Renal pelvis (tissue), 4 donors: ENCODE data around the gene ZNF581. TPM values are rescaled to one million over a fixed set of nuclear protein-coding genes. Genes with fewer than 3 reads are reported as not detected.

Source experiments
- DNase-seq: peaks from one replicate; pipeline ENCODE4 v3.0.0-alpha.2; 2013
- polyA plus RNA-seq, 3 donors: library from polyadenylated mRNA; unstranded; fragments of 120-200 nt; gene quantifications; one replicate each; pipeline ENCODE4 v1.2.1, GENCODE V29; 2013; ENCODE audit not compliant: insufficient read length in 3 of 3

Gene ZNF581
- polyA plus RNA-seq, 3 donors, result 28.3 to 35.1 (median 32.8) TPM

DNA sequence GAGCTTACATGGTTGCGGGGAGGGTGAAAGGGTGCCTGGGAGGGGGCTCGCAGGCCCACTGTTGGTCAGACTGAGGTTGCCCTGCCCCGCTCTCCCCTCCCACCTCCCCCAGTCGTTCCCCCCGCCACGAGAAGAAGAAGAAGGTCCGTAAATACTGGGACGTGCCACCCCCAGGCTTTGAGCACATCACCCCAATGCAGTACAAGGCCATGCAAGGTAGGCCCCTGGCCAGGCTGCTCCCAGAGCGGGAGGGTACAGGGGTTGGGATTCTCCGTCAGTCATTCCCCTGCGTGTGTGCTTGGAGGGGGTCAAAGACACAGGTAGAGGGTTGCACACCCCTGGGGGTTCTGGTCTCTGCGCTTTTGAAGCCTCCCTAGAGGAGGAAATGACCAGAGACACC, 17.0 kb downstream of the ZNF581 start:
- no peak for DNase-seq

DNA sequence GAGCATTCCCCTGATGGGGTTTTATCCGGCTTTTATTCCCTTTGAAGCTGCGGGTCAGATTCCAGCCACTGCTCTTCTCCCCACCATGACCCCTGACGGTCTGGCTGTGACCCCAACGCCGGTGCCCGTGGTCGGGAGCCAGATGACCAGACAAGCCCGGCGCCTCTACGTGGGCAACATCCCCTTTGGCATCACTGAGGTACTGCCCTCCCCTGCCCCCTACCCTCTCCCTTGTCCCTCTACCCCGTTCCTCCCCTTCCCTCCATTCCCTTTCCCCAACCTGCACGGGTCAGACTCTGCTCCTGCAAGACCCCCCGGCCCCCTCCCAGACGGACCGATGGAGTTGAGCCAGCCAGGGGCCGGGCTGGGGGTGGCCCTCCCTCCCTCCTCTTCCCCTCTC, 17.5 kb downstream of the ZNF581 start:
- no peak for DNase-seq

DNA sequence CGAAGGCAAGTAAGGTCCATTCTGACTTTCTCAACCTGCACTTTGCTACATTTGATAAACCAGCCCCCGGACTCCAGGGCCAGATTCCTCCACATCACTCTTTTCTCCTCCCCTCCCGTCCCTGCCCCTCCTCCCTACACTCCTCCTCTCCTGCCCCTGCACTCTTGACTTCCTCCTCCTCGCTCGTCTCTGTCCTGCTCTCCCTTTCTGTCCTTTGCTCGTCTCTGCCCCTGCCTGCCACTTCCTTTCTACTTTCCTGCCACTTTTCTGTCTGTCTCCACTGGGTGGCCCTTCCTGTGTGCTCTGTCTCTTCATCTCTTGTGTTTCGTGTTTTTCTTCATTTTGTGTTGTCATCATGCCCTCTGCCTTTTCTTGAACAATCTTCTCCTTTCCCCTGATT, 18.4 kb downstream of the ZNF581 start:
- DNase-seq, result no peak

DNA sequence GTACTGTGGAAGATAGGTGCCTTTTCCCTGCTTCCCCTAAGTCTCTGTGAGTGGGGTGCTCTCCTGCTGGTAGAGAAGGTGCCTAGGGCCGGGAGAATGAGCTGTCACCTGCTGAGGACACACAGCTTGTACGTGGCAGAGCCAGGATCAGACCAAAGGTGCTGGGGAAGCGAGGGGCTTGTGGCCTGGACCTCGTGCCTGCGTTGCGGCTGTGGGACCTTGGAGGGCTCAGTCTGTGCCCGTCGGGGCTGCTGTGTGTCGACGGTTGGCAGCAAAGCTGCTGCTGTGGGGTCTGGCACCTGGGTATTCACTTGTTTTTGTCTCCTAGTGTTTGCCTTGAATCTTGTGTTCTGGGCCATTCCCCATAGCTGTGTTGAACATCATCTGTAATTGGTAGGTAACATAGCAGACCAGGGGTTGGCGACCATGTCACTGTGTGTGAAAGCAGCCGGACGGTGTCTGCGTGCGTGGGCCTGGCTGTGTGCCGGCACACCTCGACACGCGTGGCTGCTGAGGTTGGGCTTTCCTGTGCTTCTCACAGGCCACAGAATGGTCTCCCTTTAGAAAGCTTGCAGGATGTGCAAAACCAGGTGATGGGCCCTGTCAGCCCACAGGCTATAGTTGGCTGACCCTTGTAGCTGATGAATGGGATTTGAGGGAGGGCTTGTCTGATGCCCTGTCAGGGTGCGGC, 20.5 kb downstream of the ZNF581 start:
- no peak for DNase-seq

DNA sequence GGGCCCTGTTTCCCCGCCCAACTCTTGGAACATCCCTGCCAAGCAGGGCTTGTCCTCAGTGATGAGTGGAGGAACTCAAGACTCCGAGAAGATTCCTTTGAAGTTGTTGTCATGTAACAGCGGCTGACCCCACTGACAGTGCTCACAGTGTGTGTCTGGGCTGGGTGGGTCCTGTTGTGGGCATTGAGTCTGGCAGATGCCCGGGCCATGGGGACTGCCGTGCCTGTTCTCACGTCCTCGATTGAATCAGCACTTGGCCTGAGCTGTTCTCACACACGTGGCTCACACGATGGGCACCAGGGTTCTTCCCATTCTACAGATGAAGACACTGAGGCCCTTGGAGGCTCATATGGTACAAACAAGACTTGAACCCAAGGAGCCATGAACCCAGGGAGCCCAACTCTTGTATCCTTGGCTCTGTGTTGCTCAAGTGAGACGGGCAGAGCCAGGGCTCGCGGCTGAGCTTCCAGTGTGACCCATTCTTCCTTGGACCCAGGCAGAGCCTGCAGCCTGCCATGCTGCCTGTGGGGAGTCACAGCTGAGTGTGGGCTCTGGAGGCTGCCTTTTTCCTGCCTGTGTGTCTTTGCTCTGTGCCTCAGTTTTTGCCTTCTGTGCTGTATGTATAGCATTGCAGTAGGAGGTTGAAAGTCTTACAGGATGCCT, 23.0 kb downstream of the ZNF581 start:
- DNase-seq, result no peak

DNA sequence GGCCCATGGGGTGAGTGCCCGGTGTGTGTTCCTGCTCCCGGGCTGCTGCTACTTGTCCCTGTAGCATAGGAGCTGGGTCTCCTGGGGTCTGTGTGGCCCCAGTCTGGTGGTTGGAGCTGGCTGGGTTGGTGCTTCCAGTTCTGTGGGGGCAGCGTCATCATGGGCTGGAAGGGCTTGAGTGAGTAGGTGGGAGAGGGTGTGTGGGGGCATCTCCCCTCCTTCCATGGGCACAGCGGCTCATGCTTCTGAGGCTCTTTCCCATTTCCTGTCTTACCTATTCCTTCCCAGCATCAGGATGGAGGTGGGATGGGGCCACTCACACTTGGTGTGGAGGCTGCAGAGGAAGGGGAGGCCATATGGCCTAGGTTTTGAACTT, 23.5 kb downstream of the ZNF581 start:
- no peak for DNase-seq

DNA sequence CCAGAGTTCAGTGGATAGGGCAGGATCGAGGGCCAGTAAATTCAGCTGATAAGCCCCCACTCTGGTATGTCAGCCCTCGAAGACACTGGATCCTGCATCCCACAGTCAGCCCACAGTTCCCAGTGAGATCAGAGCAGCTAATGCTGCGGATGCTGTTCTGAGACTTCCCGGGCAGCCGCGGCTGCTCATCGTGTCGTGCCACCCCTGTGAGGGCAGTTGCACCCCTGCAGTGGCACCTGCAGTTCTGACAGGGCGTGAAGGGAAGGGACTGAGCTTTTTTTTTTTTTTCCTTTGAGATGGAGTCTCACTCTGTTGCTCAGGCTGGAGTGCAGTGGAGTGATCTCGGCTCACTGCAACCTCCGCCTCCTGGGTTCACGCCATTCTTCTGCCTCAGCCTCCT, 24.1 kb downstream of the ZNF581 start:
- DNase-seq, result no peak

DNA sequence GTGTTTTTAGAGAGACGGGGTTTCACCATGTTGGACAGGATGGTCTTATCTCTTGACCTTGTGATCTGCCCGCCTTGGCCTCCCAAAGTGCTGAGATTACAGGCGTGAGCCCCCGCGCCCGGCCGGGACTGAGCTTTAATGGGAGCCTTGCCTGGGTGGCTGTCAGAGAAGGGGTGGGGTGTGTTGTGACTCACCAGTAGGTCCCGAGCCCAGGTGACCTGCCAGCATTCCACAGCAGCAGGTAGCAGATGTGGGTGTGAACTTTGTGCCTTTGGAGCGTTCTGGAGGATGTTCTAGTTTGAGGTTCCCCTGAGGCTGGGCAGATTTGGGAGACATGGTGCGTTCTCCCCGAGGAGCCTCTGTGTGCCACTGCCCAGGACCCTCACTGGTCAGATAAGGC, 24.5 kb downstream of the ZNF581 start:
- no peak for DNase-seq

DNA sequence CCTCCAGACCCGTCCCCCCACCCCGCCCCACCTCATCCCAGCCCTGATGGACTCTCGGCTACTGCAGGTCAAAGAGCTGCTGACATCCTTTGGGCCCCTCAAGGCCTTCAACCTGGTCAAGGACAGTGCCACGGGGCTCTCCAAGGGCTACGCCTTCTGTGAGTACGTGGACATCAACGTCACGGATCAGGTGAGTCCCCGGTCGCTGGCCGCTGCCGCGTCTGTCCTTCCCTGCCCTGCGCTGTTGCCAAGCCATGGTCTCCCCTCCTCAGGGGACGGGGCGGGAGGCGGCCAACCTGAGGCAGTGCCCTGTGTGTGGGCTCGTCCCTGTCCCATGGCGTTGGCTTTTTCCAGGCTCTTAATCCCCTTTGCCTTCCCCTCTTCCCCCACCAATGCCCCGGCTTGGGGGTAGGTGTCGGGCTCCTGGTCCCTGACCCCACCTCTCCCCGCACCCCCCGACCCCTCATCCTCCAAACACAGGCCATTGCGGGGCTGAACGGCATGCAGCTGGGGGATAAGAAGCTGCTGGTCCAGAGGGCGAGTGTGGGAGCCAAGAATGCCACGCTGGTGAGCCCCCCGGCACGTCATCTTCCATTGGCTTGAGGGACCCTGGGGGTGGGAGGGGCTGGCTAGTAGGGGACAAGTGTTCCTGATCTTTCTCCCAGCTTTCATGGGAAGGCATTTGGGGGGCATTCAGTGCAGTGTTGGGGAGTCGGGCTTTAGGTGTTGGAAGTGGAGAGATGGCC, 25.3 kb downstream of the ZNF581 start:
- DNase-seq, result no peak

DNA sequence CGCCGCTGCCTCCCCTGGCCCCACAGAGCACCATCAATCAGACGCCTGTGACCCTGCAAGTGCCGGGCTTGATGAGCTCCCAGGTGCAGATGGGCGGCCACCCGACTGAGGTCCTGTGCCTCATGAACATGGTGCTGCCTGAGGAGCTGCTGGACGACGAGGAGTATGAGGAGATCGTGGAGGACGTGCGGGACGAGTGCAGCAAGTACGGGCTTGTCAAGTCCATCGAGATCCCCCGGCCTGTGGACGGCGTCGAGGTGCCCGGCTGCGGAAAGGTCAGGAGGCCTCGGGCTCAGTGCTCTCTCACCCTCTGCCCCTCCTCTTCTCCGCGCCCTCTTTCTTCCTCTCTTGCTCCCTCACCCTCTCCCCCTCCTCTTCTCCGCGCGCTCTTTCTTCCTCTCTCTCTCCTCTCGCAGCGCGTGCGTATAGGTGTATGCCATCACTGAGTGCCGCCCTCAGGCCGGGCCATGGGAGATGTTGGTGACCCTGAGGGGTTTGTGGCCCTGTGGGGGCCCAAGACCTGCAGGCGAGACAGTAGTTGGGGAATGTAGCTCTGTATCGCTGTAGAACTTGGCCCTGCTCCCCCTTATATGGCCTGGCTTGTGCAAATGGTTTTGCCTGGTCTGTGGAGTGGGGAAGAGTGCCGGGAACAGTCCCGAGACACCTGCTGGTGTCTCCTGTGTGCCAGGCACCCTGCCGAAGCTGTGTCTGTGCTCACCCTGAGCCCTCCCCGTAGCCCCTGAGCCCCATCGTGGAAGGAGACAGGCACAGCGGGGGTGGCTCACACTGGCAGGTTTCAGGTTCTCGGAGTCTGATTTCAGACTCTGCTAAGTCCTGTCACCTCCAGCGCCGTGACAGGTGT, 26.2 kb downstream of the ZNF581 start:
- no peak for DNase-seq

DNA sequence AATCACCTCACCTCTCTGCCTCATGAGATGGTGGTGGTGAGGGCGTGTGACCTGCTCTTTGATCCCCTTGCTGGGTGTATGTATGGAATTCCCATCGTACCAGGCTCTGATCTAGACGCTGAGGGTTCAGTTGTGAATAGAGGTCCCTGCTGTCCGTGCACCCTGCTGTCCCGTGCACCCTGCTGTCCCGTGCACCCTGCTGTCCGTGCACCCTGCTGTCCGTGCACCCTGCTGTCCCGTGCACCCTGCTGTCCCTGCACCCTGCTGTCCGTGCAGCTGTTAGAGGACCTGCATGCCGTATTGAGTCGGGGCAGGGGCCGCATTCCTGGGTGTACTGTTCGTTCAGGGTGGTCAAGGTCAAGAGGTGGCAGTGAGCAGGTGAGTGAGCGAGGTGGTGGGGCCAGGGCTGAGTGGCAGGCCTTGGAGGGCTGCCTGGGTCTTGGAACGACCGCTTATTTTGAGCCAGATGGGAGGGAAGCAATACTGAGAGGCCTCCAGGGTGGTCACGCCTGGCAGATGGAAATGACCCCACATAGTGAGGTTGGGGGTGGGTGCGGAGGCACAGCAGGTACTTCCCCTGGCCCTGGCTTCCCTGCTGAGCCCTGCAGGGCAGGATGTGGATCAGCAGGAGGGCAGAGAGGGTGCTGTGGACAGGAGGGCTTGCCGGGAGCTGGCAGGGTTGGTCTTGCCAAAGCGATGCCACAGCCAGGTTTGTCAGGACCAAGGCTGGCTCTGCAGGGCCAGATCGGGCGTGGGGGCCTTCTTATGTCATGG, 27.0 kb downstream of the ZNF581 start:
- DNase-seq, result no peak

DNA sequence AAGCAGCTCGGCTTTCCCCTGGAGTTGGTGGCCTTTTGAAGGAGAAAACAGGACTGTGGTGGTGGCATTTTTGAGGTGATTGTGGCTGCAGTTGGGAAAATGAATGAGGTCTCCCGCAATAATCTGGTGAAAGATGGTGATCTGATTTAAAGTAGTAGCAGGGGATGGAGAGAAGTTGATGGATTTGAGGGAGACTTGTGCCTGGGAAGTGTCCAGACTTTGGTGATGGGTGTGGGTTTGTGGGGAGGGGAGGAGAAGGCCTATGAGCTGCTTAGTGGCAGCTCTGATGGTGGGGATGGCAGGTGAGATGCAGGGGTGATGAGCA, 27.6 kb downstream of the ZNF581 start:
- no peak for DNase-seq

DNA sequence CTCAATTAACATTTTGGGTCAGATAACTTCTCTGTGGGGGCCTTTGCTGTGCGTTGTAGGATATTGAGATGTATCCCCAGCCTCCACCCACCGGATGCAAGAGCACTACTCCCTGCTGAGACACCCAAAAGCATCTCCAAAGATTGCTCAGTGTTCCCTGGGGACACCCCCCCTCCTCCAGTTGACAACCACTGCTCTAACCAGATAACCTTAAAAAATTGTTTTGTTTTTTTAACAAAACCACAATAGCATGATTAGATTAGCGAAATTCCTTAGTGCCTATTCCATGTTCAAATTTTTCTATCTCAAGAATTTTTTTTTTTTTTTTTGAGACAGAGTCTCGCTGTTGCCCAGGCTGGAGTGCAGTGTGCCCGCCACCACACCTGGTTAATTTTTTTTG, 29.0 kb downstream of the ZNF581 start:
- no peak for DNase-seq

DNA sequence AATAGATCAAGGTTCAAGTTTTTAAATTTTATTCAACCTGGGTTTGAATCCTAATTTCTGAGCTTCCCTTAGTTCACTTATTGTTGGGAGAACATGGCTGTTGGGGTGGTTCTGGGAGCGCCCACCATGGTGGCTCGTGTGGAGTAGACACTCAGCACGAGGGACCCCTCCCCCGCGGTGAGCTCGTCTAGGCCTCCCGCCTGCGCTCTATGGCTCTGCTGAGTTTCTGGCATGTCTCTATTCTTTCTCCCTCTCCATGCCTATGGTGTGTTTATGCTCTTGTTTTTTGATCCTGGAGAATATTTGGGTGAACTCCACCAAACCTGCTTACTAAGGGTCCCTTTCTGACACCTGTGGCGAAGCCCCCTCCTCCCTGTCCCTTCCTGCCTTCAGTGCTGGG, 30.0 kb downstream of the ZNF581 start:
- DNase-seq, result no peak

DNA sequence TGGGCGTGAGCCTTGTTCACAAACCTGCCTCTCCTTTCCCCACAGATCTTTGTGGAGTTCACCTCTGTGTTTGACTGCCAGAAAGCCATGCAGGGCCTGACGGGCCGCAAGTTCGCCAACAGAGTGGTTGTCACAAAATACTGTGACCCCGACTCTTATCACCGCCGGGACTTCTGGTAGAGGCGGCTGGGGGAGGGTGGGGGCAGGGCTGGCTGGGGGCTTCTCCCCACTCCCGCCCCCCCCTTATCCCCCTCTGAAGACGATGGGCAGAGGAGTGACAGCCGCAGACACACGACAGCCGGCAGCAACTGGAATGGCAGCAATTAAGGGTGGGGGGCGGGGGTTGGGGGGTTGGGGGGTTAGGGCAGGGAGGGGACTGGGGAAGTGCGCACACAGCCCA, 30.4 kb downstream of the ZNF581 start:
- no peak for DNase-seq

DNA sequence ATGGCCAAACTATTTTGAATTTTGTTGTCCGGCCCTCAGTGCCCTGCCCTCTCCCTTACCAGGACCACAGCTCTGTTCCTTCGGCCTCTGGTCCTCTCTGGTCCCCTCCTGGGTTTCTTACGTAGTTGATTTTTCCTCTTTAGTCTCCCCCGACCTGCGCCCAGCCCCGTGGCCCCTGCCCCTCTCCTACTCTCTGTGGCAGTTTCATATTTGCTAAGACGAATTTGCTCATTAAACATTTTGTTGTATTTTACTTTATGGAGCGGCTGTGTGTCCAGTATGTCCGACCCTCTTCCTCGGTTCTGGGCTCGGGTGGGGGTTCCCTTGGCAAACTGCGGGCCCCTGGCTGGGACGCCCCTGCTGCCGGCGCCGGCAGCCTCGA, 31.0 kb downstream of the ZNF581 start:
- no peak for DNase-seq

DNA sequence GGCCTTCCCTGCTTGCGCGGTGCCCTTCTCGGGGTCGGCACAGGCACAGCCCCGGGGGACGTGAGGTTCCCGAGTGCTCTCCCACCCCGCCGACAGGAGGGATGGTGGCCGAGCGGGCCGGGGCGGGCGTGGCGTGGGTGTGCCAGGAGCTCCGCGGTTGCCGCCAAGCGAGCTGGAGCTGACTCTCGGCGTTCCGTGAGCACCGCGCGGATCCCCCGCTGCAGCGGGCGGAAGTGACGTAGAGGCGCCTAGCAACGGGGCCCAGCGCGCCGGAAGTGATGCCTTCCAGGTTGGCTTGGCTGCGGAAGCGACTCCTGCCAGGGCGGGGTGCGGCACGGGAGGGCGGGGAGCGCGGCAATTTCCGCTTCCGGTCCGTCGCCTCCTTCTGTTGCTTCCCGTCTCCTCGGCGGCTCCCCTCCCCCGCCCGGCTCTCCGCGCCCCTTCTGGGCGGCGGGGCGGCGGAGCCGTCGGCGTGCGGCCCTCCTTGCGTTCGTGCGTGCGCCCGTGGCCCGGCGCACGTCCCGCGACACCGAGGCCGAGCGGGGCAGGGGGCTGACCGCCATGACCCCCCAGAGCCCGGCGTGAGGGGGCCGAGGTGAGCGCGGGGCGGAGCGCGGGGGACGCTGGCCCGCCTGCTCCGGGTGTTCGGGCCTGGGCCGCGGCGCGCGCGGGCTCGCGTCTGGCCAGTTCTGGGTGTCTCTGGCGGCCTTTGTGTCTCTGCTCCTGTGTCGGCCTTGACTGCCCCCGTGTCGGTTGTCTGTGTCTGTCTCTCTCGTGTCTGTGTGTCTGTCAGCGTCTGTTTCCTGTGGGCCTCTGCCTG, 31.6 kb downstream of the ZNF581 start, which contains the start of gene EPN1:
EPN1 (plus strand) TSS at position 386 of the 820 bp plus-strand sequence. CDS start 3,402 bp downstream, outside the sequence.
- DNase-seq, result peak; percentile 95

DNA sequence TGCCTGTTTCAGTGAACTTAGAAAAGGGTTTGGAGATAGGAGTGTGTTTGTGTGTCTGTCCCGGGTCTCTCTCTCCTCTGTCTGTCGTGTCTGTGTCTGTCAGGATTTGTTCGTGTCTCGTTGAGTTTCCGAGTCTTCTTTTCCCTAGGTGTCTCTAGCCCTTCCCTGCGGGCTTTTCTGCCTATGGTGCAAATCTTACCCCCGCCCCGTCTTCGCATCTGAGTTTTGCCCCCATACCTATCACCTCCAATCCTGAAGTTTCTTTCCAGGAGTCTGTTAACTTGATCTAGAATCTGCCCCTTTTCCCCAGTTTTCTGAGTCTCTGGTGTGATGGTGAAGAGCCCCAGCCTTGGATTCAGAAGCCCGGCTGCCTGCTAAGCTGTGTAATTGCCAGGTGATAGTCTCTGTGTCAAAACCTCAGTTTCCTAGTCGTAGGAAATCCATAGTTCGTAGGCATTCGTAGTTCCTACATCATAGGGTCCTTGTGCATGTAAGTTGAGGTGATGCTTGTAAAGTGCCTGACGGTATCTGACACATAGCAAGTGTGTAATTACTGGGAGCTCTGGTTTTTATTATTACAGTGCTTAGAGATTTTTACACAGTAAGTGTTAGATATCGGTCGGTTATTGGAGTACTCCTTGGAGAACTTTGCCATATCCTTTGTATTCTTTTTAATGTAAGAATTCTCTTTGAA, 32.4 kb downstream of the ZNF581 start:
- DNase-seq, result no peak

DNA sequence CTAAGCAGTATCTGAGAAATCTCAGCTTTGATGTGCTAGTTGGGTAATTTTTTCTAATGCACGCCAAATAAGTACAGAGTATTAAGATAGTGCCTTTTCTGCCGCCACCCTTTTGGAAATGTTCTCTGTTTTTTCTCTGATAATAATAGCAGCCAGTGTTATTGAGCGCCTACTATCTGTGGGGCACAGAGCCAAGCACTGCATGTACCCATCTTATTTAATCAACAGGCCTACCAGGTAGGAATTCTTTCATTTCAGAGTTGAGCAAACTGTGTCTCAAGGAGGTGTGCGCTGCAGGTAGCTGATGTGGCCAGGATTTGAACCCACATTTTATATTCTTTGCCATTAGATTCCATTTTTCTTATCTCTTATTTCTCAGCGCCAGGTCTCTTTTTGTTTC, 32.9 kb downstream of the ZNF581 start:
- DNase-seq, result no peak

DNA sequence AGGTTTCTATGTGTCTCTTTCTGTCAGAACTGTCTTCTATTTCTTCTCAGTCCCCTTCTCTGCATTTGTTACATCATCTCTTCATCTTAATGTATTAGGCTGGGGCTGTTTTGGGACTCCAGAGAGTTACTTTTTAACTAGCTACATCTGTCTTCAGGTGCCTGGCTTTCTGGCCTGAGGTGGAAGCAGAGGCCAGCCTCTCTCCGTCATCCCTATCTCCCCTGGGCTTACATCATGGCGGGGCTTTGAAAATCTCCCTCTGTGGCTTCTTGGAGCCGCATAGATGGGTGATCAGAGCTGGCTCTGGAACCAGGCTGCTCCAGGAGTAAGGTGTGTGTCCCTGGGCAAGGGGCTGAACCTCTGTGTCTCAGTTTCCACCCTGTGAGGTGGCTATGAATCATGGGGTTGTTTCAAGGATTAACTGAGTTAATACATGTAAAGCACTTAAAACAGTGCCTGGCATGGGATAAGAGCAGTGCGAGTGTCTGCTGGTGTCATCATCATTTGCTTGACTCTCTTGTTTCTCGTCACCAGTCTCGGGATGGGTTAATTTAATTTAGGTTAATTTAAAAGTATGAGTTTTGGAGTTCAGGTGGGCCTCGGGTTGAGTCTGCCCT, 33.5 kb downstream of the ZNF581 start:
- DNase-seq, result no peak
